Measurements from ENCODE around the gene GTF2H1. TPM values are rescaled to one million over a fixed set of nuclear protein-coding genes. Genes with fewer than 3 reads are reported as not detected.

GTF2H1 gene
- total RNA-seq (10 to 100 TPM; 23.9 to 26.3 (median 24.5) TPM), polyA plus RNA-seq (14.4 TPM)
- long read RNA-seq, donor 1, transcript GTF2H1-201 (15 exons, 2,982 nt): major isoform, 27 of 38 reads
- long read RNA-seq, donor 1, partial matches to known transcripts: 2 of 38 reads
- long read RNA-seq, donor 1, other reads (novel, unspliced or antisense): 9 of 38 reads
- long read RNA-seq, donor 2, transcript GTF2H1-201 (15 exons, 2,982 nt): major isoform, 17 of 22 reads
- long read RNA-seq, donor 2, partial matches to known transcripts: 3 of 22 reads
- long read RNA-seq, donor 2, other reads (novel, unspliced or antisense): 0 of 22 reads
- long read RNA-seq, donor 3, transcript GTF2H1-201 (15 exons, 2,982 nt): major isoform, 53 of 73 reads
- long read RNA-seq, donor 3, partial matches to known transcripts: 9 of 73 reads
- long read RNA-seq, donor 3, other reads (novel, unspliced or antisense): 8 of 73 reads
- long read RNA-seq, donor 4, transcript GTF2H1-201 (15 exons, 2,982 nt): major isoform, 12 of 15 reads
- long read RNA-seq, donor 4, partial matches to known transcripts: 1 of 15 reads
- long read RNA-seq, donor 4, other reads (novel, unspliced or antisense): 2 of 15 reads

DNA sequence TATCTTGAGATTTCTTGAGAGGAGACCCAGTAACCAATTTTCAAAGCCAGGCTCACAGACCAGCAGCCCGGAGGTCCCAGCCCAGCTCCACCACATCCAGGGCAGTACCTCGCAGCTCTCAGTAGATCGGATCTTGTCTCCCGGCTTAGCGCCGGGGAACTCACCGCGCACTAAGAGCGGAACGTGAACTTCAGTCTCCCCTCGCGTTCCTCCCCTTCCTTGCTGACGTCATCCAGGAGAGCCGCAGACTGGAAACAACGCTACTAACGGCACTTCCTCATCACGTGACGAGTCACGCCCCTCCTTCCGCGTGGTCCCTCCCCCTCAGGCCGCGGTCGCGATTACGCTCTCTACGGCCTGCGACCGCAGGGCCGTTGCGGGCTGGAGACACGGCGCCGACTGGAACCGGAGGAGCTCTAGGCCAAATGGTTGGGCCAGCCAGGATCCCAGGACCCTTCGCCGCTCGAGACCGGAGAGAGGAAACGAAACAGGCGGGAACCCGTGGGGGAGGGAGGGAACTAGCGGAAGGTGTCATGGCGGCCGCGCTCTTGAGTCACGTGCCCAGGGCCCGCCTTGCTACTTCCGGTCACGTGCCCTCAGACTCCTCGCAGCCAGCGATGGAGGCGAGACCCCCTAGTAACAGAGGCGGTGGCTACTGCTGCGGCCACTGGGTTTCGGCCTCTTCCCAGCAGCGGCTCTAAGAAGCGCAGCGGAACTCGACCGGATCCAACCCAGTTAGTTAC is at the start of gene GTF2H1, which contains the start of gene HPS5:
Gene GTF2H1 (plus strand): TSS at position 599 of the 743 bp plus-strand sequence. CDS start 10,508 bp downstream, outside the sequence.
Gene HPS5 (minus strand): TSS at position 172 of the 743 bp plus-strand sequence. CDS start 4,282 bp downstream, outside the sequence.
- H3K27me3 ChIP-seq (ENCODE audit: control insufficient read depth, insufficient read depth): no peaks in the 10 kb centered on the region
- peak; percentile 96 to 98 (median 97) for DNase-seq
- intact Hi-C loops (cut with DNase I): loop anchor here in 2 of 4 donors (5.0 to 10.0 kb wide), 2 partner anchors 75 to 203 kb away; partner anchors contain the start of gene TSG101 (in 1 of the 2)
- peak within 1 kb of the TSS; percentile 80 for H3K4me3 ChIP-seq (ENCODE audit: low read length)
- H3K4me1 ChIP-seq (ENCODE audit: control insufficient read depth, insufficient read depth, low read length): peaks cover 5% of the 10 kb centered on the region
- no peaks in the 10 kb centered on the region for H3K9me3 ChIP-seq (ENCODE audit: control insufficient read depth, low read length)
- under 1% methylated on average over 61 of the region's 61 CpGs for WGBS
- ATAC-seq: peak; percentile 99
- peak within 1 kb of the TSS; percentile 82 for H3K27ac ChIP-seq (ENCODE audit: low read length)

DNA sequence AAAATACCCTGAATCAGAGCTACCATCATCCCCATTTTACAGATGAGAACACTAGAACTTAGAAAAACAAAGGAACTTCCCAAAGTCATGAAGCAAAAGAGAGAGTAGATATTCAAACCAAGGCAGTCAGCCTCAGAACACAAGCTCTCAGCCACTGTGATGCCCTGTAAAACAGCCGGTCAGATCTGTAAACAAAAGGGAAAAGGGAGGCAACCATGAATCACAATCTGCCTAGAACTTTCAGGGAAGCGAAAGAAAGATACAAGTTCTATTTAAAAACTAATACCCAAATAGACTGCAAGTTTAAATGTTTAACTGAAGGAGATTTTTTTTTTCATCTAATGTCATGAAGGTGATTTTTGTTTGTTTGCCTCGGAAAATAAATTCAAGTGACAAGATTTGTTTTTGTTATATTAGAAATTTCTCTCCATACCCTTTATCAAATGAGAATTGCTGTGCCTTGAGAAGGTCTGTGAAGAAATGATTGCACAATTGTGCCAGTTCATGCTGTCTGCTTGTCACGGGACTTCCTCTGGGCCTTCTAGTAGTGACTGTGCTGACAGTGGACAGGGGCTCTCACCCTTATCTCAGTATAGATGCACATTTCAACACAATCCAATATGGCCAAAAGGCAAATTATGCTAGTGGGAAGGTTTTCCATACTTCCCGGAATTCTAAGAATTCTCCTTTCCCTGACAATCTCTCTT is 44.6 kb upstream of the GTF2H1 start:
- Histone ChIP-seq H3K4me1 (ENCODE audit: control insufficient read depth, insufficient read depth, low read length) (no peaks in the 10 kb centered on the region), H3K27me3 (ENCODE audit: control insufficient read depth, insufficient read depth) (no peaks in the 10 kb centered on the region), H3K27ac (ENCODE audit: low read length) (no peak overlapping the region), H3K4me3 (ENCODE audit: low read length) (no peak overlapping the region), H3K9me3 (ENCODE audit: control insufficient read depth, low read length) (no peaks in the 10 kb centered on the region)
- peak; percentile 45 to 64 for ATAC-seq
- intact Hi-C loops (cut with DNase I): no loop called here
- WGBS: 83% methylated on average over 5 of the region's 5 CpGs
- no peak for DNase-seq

DNA sequence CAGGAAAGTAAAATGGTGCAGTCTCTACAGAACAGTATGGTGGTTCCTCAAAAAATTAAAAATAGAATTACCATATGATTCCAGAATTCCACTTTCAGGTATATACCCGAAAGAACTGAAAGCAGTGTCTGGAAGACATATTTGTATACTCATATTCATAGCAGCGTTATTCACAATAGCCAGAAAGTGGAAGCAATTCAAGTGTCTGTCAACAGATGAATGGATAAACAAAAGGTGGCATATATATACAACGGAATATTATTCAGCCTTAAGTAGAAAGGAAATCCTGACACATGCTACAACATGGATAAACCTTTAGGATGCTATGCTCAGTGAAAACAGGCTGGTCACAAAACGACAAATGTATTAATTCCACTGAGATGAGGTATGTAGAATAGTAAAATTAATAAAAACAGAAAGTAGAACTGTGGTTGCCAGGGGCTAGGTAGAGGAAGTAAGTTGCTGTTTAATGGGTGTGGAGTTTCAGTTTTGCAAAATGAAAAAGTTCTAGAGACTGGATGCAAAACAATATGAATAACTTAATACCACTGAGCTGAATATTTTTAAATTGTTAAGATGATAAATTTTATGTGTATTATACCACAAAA is 41.8 kb upstream of the GTF2H1 start:
- H3K4me3 ChIP-seq (ENCODE audit: low read length): no peak overlapping the region
- H3K27me3 ChIP-seq (ENCODE audit: control insufficient read depth, insufficient read depth): no peaks in the 10 kb centered on the region
- intact Hi-C loops (cut with DNase I): no loop called here
- H3K9me3 ChIP-seq (ENCODE audit: control insufficient read depth, low read length): no peaks in the 10 kb centered on the region
- ATAC-seq: no peak
- no peak overlapping the region for H3K27ac ChIP-seq (ENCODE audit: low read length)
- H3K4me1 ChIP-seq (ENCODE audit: control insufficient read depth, insufficient read depth, low read length): no peaks in the 10 kb centered on the region
- DNase-seq: no peak
- 83% methylated on average over 4 of the region's 4 CpGs for WGBS

GRCh38 chr11:18282626-18283025 is 39.7 kb upstream of the GTF2H1 start:
- no peak overlapping the region for H3K27ac ChIP-seq (ENCODE audit: low read length)
- intact Hi-C loops (cut with DNase I): no loop called here
- no peaks in the 10 kb centered on the region for H3K9me3 ChIP-seq (ENCODE audit: control insufficient read depth, low read length)
- H3K4me3 ChIP-seq (ENCODE audit: low read length): no peak overlapping the region
- DNase-seq (no peak), ATAC-seq (no peak)
- no peaks in the 10 kb centered on the region for H3K4me1 ChIP-seq (ENCODE audit: control insufficient read depth, insufficient read depth, low read length)
- no peaks in the 10 kb centered on the region for H3K27me3 ChIP-seq (ENCODE audit: control insufficient read depth, insufficient read depth)
- 87% methylated on average over 2 of the region's 2 CpGs for WGBS

DNA sequence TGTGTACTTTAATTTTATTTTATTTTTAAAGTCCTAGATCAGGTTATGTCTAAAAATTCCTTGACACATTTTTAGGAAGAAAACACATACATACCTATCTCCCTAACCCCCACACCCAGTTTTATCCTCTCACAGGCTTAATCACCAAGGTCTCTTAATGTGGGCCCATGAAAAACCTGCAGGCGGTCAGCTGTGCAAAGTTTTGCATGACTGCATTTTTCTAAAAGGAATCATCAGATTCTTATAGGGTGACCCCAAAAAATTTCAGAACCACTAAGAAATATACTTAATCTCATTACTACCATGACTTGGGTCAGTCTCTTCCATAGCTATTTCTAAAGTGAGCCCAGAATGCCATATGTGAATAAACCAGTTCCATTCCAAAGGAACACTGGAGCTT is 36.5 kb upstream of the GTF2H1 start:
- no peak for DNase-seq
- Histone ChIP-seq H3K4me1 (ENCODE audit: control insufficient read depth, insufficient read depth, low read length) (no peaks in the 10 kb centered on the region), H3K27me3 (ENCODE audit: control insufficient read depth, insufficient read depth) (no peaks in the 10 kb centered on the region), H3K27ac (ENCODE audit: low read length) (no peak overlapping the region), H3K9me3 (ENCODE audit: control insufficient read depth, low read length) (no peaks in the 10 kb centered on the region), H3K4me3 (ENCODE audit: low read length) (no peak overlapping the region)
- intact Hi-C loops (cut with DNase I): no loop called here
- ATAC-seq: no peak
- 98% methylated on average over 1 of the region's 1 CpG for WGBS

GRCh38 chr11:18288911-18289310 is 33.5 kb upstream of the GTF2H1 start:
- no peaks in the 10 kb centered on the region for H3K4me1 ChIP-seq (ENCODE audit: control insufficient read depth, insufficient read depth, low read length)
- ATAC-seq (no peak), DNase-seq (no peak)
- H3K27me3 ChIP-seq (ENCODE audit: control insufficient read depth, insufficient read depth): no peaks in the 10 kb centered on the region
- intact Hi-C loops (cut with DNase I): no loop called here
- 98% methylated on average over 4 of the region's 4 CpGs for WGBS
- no peaks in the 10 kb centered on the region for H3K9me3 ChIP-seq (ENCODE audit: control insufficient read depth, low read length)
- H3K4me3 ChIP-seq (ENCODE audit: low read length): no peak overlapping the region
- no peak overlapping the region for H3K27ac ChIP-seq (ENCODE audit: low read length)

GRCh38 chr11:18294862-18295261 is 27.5 kb upstream of the GTF2H1 start:
- Histone ChIP-seq H3K27ac (ENCODE audit: low read length) (no peak overlapping the region), H3K9me3 (ENCODE audit: control insufficient read depth, low read length) (no peaks in the 10 kb centered on the region), H3K4me3 (ENCODE audit: low read length) (no peak overlapping the region), H3K27me3 (ENCODE audit: control insufficient read depth, insufficient read depth) (no peaks in the 10 kb centered on the region), H3K4me1 (ENCODE audit: control insufficient read depth, insufficient read depth, low read length) (no peaks in the 10 kb centered on the region)
- intact Hi-C loops (cut with DNase I): no loop called here
- WGBS: 95% methylated on average over 5 of the region's 5 CpGs
- no peak for DNase-seq
- ATAC-seq: no peak

GRCh38 chr11:18295316-18295715 is 27.1 kb upstream of the GTF2H1 start:
- no peaks in the 10 kb centered on the region for H3K27me3 ChIP-seq (ENCODE audit: control insufficient read depth, insufficient read depth)
- no peak overlapping the region for H3K4me3 ChIP-seq (ENCODE audit: low read length)
- H3K27ac ChIP-seq (ENCODE audit: low read length): no peak overlapping the region
- no peaks in the 10 kb centered on the region for H3K9me3 ChIP-seq (ENCODE audit: control insufficient read depth, low read length)
- intact Hi-C loops (cut with DNase I): no loop called here
- 90% methylated on average over 2 of the region's 2 CpGs for WGBS
- ATAC-seq: no peak
- DNase-seq: no peak
- no peaks in the 10 kb centered on the region for H3K4me1 ChIP-seq (ENCODE audit: control insufficient read depth, insufficient read depth, low read length)

GRCh38 chr11:18299721-18300120 is 22.6 kb upstream of the GTF2H1 start:
- Histone ChIP-seq H3K4me1 (ENCODE audit: control insufficient read depth, insufficient read depth, low read length) (no peaks in the 10 kb centered on the region), H3K27me3 (ENCODE audit: control insufficient read depth, insufficient read depth) (no peaks in the 10 kb centered on the region), H3K9me3 (ENCODE audit: control insufficient read depth, low read length) (no peaks in the 10 kb centered on the region), H3K4me3 (ENCODE audit: low read length) (no peak overlapping the region), H3K27ac (ENCODE audit: low read length) (no peak overlapping the region)
- DNase-seq (no peak), ATAC-seq (no peak)
- intact Hi-C loops (cut with DNase I): no loop called here

- intact Hi-C loops (cut with DNase I): no loop called here
- no peak for ATAC-seq
These were observed 17.6 kb upstream of the GTF2H1 start for GRCh38 chr11:18304745-18305144.

More at GRCh38 chr11:18304745-18305144, 17.6 kb upstream of the GTF2H1 start:
- Histone ChIP-seq H3K9me3 (ENCODE audit: control insufficient read depth, low read length) (no peaks in the 10 kb centered on the region), H3K4me3 (ENCODE audit: low read length) (no peak overlapping the region), H3K4me1 (ENCODE audit: control insufficient read depth, insufficient read depth, low read length) (no peaks in the 10 kb centered on the region), H3K27ac (ENCODE audit: low read length) (no peak overlapping the region), H3K27me3 (ENCODE audit: control insufficient read depth, insufficient read depth) (no peaks in the 10 kb centered on the region)
- DNase-seq: no peak

All from right cardiac atrium (tissue), 5 donors.